GM12865 (cell line): ENCODE data around the gene CYTH2.

Experiments
- DNase-seq: peaks from one replicate; pipeline ENCODE4 v3.0.0; 2010; ENCODE audit warnings: low read depth
- H3K4me3 ChIP-seq: 2 replicates; pipeline ENCODE4 v1.5.1; 2011; ENCODE audit warnings: mild to moderate bottlenecking, low read depth, low read length, control low read depth
- CTCF ChIP-seq: IDR thresholded peaks from 2 replicates; pipeline ENCODE4 v1.5.1; 2011; ENCODE audit warnings: low read length, control low read depth, low read depth, inconsistent platforms; ENCODE audit not compliant: insufficient read depth; ENCODE audit errors: missing control alignments

CYTH2 gene

GRCh38 chr19:48469289-48469881 is at the start of gene CYTH2:
CYTH2 (plus strand) TSS chr19:48469369; CDS start chr19:48469508, 139 bp downstream.
- DNase-seq, result peak; percentile 83
- no peak for TF ChIP-seq CTCF
- H3K4me3 ChIP-seq, result peak within 1 kb of the TSS; percentile 85

GRCh38 chr19:48421548-48421947 is 47.6 kb upstream of the CYTH2 start:
- no peak for DNase-seq
- H3K4me3 ChIP-seq, result no peak overlapping the region
- TF ChIP-seq CTCF, result no peak

- TF ChIP-seq CTCF, result no peak
- peak overlapping the region; percentile 13; the same call in 1 of the 2 replicates for H3K4me3 ChIP-seq
- DNase-seq, result peak; percentile 45
Measured at GRCh38 chr19:48424694-48425219, 44.4 kb upstream of the CYTH2 start.

GRCh38 chr19:48428670-48429069 is 40.5 kb upstream of the CYTH2 start:
- TF ChIP-seq CTCF, result no peak
- no peak overlapping the region for H3K4me3 ChIP-seq
- no peak for DNase-seq

- H3K4me3 ChIP-seq, result no peak overlapping the region
- no peak for DNase-seq
- no peak for TF ChIP-seq CTCF
Measured at GRCh38 chr19:48433337-48433736, 35.8 kb upstream of the CYTH2 start.

- DNase-seq, result no peak
- no peak for TF ChIP-seq CTCF
- H3K4me3 ChIP-seq, result no peak overlapping the region
Measured at GRCh38 chr19:48436586-48436985, 32.6 kb upstream of the CYTH2 start.
